ENCODE results near the gene TTLL5. TPM values are rescaled to one million over a fixed set of nuclear protein-coding genes. Genes with fewer than 3 reads are reported as not detected.

Gene TTLL5
- polyA plus RNA-seq, 1 of the 3 experiments (the other 2 are of a cell fraction), result 9.6 TPM

DNA sequence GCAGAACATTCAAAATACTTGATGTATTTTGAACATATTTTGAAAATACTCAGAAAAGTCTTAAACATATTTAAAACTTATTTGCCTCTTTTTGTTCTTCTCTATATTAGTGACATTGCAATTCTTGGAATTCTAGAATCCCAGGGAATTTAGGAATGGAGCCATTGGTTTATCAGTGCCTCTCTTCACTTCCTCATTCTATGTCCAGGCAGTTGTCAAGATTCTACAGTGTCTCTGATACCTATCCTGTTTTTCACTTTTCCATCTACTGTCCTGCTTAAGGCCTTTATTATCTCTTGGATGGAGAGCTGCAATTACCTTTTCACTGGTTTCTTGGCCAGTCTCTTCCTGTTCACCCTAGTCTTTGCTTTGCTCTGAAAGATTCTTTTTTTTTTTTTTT, 144.6 kb downstream of the TTLL5 start:
- Histone ChIP-seq H3K9me2 (no peaks in the 10 kb centered on the region), H3F3A (replicated peaks; ENCODE audit: insufficient read depth) (peaks cover 3% of the 10 kb centered on the region), H3K27me3 (ENCODE audit: insufficient read depth) (no peaks in the 10 kb centered on the region), H3K27ac (ENCODE audit: low read depth in 2 of 2, low read length in 1 of 2) (no peak overlapping the region), H3K36me3 (replicated peaks in 1 of 2; ENCODE audit: control insufficient read depth in 1 of 2, insufficient read depth in 2 of 2, low read length in 1 of 2) (peaks cover 2 to 4% of the 10 kb centered on the region in 2 experiments), H3K4me3 (ENCODE audit: low read depth in 2 of 2, low read length in 1 of 2) (no peak overlapping the region), H3K9ac (no peak overlapping the region), H3K4me2 (no peak overlapping the region), H2AFZ (ENCODE audit: low read depth) (no peak overlapping the region), H3K9me3 (no peaks in the 10 kb centered on the region), H4K20me1 (ENCODE audit: insufficient read depth) (no peaks in the 10 kb centered on the region), H3K79me2 (ENCODE audit: insufficient read depth) (no peaks in the 10 kb centered on the region), H3K4me1 (ENCODE audit: control insufficient read depth in 1 of 2, insufficient read depth in 2 of 2, low read depth in 1 of 2, low read length in 1 of 2) (no peaks in the 10 kb centered on the region)
- CTCF ChIA-PET, result no interaction called here
- TF ChIP-seq GATA2 (CRISPR knock-in tag; IDR thresholded peaks at IDR 0.05) (no peak), FOSL2 (IDR thresholded peaks at IDR 0.05; ENCODE audit: borderline replicate concordance, low read depth) (no peak), YY1 (IDR thresholded peaks at IDR 0.05; ENCODE audit: low read depth) (no peak), RAD21 (IDR thresholded peaks at IDR 0.05; ENCODE audit: low read length) (no peak), EZH2phosphoT487 (IDR thresholded peaks at IDR 0.05; ENCODE audit: borderline replicate concordance, low read depth) (no peak), POLR2AphosphoS5 (IDR thresholded peaks at IDR 0.05; ENCODE audit: low read depth, low read length) (no peak), SIN3A (IDR thresholded peaks at IDR 0.05; ENCODE audit: borderline replicate concordance, low read depth, low read length) (no peak), RFX5 (IDR thresholded peaks at IDR 0.05; ENCODE audit: low read length) (no peak), TEAD4 (IDR thresholded peaks at IDR 0.05; ENCODE audit: borderline replicate concordance, insufficient read depth) (no peak), SMC3 (IDR thresholded peaks at IDR 0.05; ENCODE audit: low read depth, low read length) (no peak), NFIC (IDR thresholded peaks at IDR 0.05; ENCODE audit: borderline replicate concordance) (no peak), RCOR1 (IDR thresholded peaks at IDR 0.05; ENCODE audit: low read length) (no peak), TCF12 (IDR thresholded peaks at IDR 0.05) (no peak), NRF1 (IDR thresholded peaks at IDR 0.05; ENCODE audit: low read depth, low read length) (no peak)
- TF ChIP-seq, protein P1, sequence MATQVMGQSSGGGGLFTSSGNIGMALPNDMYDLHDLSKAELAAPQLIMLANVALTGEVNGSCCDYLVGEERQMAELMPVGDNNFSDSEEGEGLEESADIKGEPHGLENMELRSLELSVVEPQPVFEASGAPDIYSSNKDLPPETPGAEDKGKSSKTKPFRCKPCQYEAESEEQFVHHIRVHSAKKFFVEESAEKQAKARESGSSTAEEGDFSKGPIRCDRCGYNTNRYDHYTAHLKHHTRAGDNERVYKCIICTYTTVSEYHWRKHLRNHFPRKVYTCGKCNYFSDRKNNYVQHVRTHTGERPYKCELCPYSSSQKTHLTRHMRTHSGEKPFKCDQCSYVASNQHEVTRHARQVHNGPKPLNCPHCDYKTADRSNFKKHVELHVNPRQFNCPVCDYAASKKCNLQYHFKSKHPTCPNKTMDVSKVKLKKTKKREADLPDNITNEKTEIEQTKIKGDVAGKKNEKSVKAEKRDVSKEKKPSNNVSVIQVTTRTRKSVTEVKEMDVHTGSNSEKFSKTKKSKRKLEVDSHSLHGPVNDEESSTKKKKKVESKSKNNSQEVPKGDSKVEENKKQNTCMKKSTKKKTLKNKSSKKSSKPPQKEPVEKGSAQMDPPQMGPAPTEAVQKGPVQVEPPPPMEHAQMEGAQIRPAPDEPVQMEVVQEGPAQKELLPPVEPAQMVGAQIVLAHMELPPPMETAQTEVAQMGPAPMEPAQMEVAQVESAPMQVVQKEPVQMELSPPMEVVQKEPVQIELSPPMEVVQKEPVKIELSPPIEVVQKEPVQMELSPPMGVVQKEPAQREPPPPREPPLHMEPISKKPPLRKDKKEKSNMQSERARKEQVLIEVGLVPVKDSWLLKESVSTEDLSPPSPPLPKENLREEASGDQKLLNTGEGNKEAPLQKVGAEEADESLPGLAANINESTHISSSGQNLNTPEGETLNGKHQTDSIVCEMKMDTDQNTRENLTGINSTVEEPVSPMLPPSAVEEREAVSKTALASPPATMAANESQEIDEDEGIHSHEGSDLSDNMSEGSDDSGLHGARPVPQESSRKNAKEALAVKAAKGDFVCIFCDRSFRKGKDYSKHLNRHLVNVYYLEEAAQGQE (IDR thresholded peaks at IDR 0.05; ENCODE audit: low read depth, low read length), result no peak
- TF ChIP-seq, protein P2, sequence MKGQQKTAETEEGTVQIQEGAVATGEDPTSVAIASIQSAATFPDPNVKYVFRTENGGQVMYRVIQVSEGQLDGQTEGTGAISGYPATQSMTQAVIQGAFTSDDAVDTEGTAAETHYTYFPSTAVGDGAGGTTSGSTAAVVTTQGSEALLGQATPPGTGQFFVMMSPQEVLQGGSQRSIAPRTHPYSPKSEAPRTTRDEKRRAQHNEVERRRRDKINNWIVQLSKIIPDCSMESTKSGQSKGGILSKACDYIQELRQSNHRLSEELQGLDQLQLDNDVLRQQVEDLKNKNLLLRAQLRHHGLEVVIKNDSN (IDR thresholded peaks at IDR 0.05; ENCODE audit: borderline replicate concordance, low read depth), result no peak
- TF ChIP-seq, protein P3, sequence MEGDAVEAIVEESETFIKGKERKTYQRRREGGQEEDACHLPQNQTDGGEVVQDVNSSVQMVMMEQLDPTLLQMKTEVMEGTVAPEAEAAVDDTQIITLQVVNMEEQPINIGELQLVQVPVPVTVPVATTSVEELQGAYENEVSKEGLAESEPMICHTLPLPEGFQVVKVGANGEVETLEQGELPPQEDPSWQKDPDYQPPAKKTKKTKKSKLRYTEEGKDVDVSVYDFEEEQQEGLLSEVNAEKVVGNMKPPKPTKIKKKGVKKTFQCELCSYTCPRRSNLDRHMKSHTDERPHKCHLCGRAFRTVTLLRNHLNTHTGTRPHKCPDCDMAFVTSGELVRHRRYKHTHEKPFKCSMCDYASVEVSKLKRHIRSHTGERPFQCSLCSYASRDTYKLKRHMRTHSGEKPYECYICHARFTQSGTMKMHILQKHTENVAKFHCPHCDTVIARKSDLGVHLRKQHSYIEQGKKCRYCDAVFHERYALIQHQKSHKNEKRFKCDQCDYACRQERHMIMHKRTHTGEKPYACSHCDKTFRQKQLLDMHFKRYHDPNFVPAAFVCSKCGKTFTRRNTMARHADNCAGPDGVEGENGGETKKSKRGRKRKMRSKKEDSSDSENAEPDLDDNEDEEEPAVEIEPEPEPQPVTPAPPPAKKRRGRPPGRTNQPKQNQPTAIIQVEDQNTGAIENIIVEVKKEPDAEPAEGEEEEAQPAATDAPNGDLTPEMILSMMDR (IDR thresholded peaks at IDR 0.05), result no peak
- TF ChIP-seq, protein P4, sequence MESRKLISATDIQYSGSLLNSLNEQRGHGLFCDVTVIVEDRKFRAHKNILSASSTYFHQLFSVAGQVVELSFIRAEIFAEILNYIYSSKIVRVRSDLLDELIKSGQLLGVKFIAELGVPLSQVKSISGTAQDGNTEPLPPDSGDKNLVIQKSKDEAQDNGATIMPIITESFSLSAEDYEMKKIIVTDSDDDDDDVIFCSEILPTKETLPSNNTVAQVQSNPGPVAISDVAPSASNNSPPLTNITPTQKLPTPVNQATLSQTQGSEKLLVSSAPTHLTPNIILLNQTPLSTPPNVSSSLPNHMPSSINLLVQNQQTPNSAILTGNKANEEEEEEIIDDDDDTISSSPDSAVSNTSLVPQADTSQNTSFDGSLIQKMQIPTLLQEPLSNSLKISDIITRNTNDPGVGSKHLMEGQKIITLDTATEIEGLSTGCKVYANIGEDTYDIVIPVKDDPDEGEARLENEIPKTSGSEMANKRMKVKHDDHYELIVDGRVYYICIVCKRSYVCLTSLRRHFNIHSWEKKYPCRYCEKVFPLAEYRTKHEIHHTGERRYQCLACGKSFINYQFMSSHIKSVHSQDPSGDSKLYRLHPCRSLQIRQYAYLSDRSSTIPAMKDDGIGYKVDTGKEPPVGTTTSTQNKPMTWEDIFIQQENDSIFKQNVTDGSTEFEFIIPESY (IDR thresholded peaks at IDR 0.05; ENCODE audit: borderline replicate concordance, low read depth), result no peak
- POLR2A ChIA-PET, result no interaction called here
- DNase-seq, result no peak

Data from SK-N-SH (cell line).